ENCODE results near the gene LY6G5B.

DNA sequence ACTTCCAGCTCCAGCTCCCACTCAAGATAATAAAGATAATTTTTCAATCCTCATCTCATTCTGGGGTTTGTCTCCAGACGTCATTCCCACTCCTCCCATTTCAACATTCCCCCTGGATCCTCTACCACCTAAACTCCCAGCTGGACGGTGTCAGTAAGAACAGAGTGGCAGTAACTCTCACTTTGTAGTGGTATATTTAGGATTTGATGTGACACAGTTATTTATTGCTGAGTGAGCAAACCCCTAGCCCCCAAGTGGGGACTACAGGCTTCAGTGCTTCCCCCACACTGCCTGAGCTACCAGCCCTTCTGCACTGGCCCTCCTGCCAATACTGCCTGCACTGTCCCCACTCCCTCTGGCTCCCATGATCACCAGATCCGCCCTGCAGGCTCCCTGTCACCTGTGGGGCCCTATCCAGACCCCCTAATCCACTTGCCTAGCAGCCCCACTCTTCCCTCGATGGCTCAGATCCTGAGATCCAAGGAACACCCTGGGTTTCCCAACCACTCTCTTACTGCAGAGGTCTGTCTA, 11.6 kb upstream of the LY6G5B start:
- no peak for TF ChIP-seq EZH2phosphoT487 (IDR thresholded peaks at IDR 0.05; ENCODE audit: borderline replicate concordance, low read length)
- TF ChIP-seq, protein P1, sequence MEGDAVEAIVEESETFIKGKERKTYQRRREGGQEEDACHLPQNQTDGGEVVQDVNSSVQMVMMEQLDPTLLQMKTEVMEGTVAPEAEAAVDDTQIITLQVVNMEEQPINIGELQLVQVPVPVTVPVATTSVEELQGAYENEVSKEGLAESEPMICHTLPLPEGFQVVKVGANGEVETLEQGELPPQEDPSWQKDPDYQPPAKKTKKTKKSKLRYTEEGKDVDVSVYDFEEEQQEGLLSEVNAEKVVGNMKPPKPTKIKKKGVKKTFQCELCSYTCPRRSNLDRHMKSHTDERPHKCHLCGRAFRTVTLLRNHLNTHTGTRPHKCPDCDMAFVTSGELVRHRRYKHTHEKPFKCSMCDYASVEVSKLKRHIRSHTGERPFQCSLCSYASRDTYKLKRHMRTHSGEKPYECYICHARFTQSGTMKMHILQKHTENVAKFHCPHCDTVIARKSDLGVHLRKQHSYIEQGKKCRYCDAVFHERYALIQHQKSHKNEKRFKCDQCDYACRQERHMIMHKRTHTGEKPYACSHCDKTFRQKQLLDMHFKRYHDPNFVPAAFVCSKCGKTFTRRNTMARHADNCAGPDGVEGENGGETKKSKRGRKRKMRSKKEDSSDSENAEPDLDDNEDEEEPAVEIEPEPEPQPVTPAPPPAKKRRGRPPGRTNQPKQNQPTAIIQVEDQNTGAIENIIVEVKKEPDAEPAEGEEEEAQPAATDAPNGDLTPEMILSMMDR (conservative IDR thresholded peaks at IDR 0.05; ENCODE audit: low read depth, low read length), result no peak
- no peak for TF ChIP-seq EZH2 (IDR thresholded peaks at IDR 0.05; ENCODE audit: low read length, unreplicated experiment)

Measured in PC-3 (cell line).